IPS-11a (cell line): ENCODE data around the gene HIGD1A.
"Not testable (repeated sequence)": the region's sequence is repeated elsewhere in the genome, so short reads cannot be mapped to it uniquely, and the experiment has no call there.

Experiments
- H3K4me3 ChIP-seq: one replicate; pipeline ENCODE4 v1.5.1; 2013; ENCODE audit warnings: low read depth, low read length, control low read depth

Gene HIGD1A

GRCh38 chr3:42829628-42830436, 25.5 kb upstream of the HIGD1A start:
- H3K4me3 ChIP-seq = no peak overlapping the region

- H3K4me3 ChIP-seq = no peak overlapping the region
Observed at GRCh38 chr3:42829083-42829627, 24.9 kb upstream of the HIGD1A start.

GRCh38 chr3:42827654-42828053, 23.4 kb upstream of the HIGD1A start:
- H3K4me3 ChIP-seq = no peak overlapping the region

- H3K4me3 ChIP-seq = no peak overlapping the region
Observed at GRCh38 chr3:42827023-42827422, 22.7 kb upstream of the HIGD1A start.

- H3K4me3 ChIP-seq = no peak overlapping the region
Observed at GRCh38 chr3:42826141-42826540, 21.9 kb upstream of the HIGD1A start.

- H3K4me3 ChIP-seq = no peak overlapping the region
Observed at GRCh38 chr3:42823351-42823750, 19.1 kb upstream of the HIGD1A start.

- H3K4me3 ChIP-seq = no peak overlapping the region
Observed at GRCh38 chr3:42822828-42823227, 18.5 kb upstream of the HIGD1A start.

- no peak overlapping the region for H3K4me3 ChIP-seq
Observed at GRCh38 chr3:42820746-42821051, 16.4 kb upstream of the HIGD1A start.

GRCh38 chr3:42819351-42819965, 15.2 kb upstream of the HIGD1A start:
- H3K4me3 ChIP-seq = no peak overlapping the region

- H3K4me3 ChIP-seq = no peak overlapping the region
Observed at GRCh38 chr3:42815826-42816225, 11.5 kb upstream of the HIGD1A start.

GRCh38 chr3:42814914-42815507, 10.7 kb upstream of the HIGD1A start:
- H3K4me3 ChIP-seq = no peak overlapping the region

GRCh38 chr3:42814246-42814645, 10.0 kb upstream of the HIGD1A start:
- no peak overlapping the region for H3K4me3 ChIP-seq

GRCh38 chr3:42811118-42811883, 7.0 kb upstream of the HIGD1A start:
- not testable (repeated sequence) for H3K4me3 ChIP-seq

- not testable (repeated sequence) for H3K4me3 ChIP-seq
Observed at GRCh38 chr3:42810706-42811105, 6.4 kb upstream of the HIGD1A start.

- H3K4me3 ChIP-seq = no peak within 1 kb of the TSS
Observed at GRCh38 chr3:42809202-42809601, 4.9 kb upstream of the HIGD1A start, which contains the start of gene ACKR2. ACKR2 (plus strand) TSS chr3:42809445; CDS start chr3:42864503, 55,058 bp downstream.

- H3K4me3 ChIP-seq = no peak overlapping the region
Observed at GRCh38 chr3:42807929-42808328, 3.6 kb upstream of the HIGD1A start.

- peak overlapping the region; percentile 89 for H3K4me3 ChIP-seq
Observed at GRCh38 chr3:42805141-42805821, 991 bp upstream of the HIGD1A start.

- H3K4me3 ChIP-seq = peak overlapping the region; percentile 89
Observed at GRCh38 chr3:42804831-42805132, 492 bp upstream of the HIGD1A start.

GRCh38 chr3:42803414-42804105, 730 bp downstream of the HIGD1A start:
- H3K4me3 ChIP-seq = peak overlapping the region; percentile 89

- H3K4me3 ChIP-seq = peak overlapping the region; percentile 89
Observed at GRCh38 chr3:42802876-42803413, 1.3 kb downstream of the HIGD1A start.
